GM23248 (cell line): Measurements from ENCODE around the gene TFB1M. TPM values are rescaled to one million over a fixed set of nuclear protein-coding genes. Genes with fewer than 3 reads are reported as not detected.
"Not testable (repeated sequence)": the region's sequence is repeated elsewhere in the genome, so short reads cannot be mapped to it uniquely, and the experiment has no call there.

Experiments
- DNase-seq: peaks from one replicate; pipeline ENCODE4 v3.0.0-alpha.2; 2015
- H2AFZ ChIP-seq: fragments of 200-600 bp; sonication (generic); 2 replicates; pipeline ENCODE4 v1.6.1; 2016; ENCODE audit warnings: antibody characterized with exemption
- H3F3A ChIP-seq: fragments of 200-600 bp; sonication (generic); 2 replicates; pipeline ENCODE4 v1.6.1; 2016; ENCODE audit warnings: mild to moderate bottlenecking, antibody characterized with exemption, mixed run types; ENCODE audit not compliant: insufficient read depth
- H3K27ac ChIP-seq: fragments of 200-600 bp; sonication (generic); 2 replicates; pipeline ENCODE4 v1.5.1; 2016; ENCODE audit warnings: mild to moderate bottlenecking
- H3K27me3 ChIP-seq: fragments of 200-600 bp; sonication (generic); replicated peaks from 2 replicates; pipeline ENCODE4 v1.6.1; 2016; ENCODE audit warnings: mild to moderate bottlenecking; ENCODE audit not compliant: insufficient read depth
- H3K36me3 ChIP-seq: fragments of 200-600 bp; sonication (generic); 2 replicates; pipeline ENCODE4 v1.6.1; 2016; ENCODE audit warnings: low read depth, mild to moderate bottlenecking
- H3K4me1 ChIP-seq: fragments of 200-600 bp; sonication (generic); 2 replicates; pipeline ENCODE4 v1.6.1; 2016; ENCODE audit warnings: mild to moderate bottlenecking; ENCODE audit not compliant: insufficient read depth
- H3K4me2 ChIP-seq: fragments of 200-600 bp; sonication (generic); one replicate; pipeline ENCODE4 v1.6.1; 2016; ENCODE audit warnings: mild to moderate bottlenecking; ENCODE audit not compliant: unreplicated experiment
- H3K4me3 ChIP-seq: fragments of 200-600 bp; sonication (generic); 2 replicates; pipeline ENCODE4 v1.5.1; 2016; ENCODE audit warnings: mild to moderate bottlenecking
- H3K79me2 ChIP-seq: fragments of 200-600 bp; sonication (generic); 2 replicates; pipeline ENCODE4 v1.6.1; 2016; ENCODE audit warnings: mild to moderate bottlenecking; ENCODE audit not compliant: insufficient read depth
- H3K9ac ChIP-seq: fragments of 200-600 bp; sonication (generic); 2 replicates; pipeline ENCODE4 v1.6.1; 2016; ENCODE audit warnings: mild to moderate bottlenecking
- H3K9me2 ChIP-seq: fragments of 200-600 bp; sonication (generic); 2 replicates; pipeline ENCODE4 v1.6.1; 2016; ENCODE audit warnings: mixed run types, mild to moderate bottlenecking, moderate library complexity; ENCODE audit not compliant: insufficient read depth
- H3K9me3 ChIP-seq: fragments of 200-600 bp; sonication (generic); one replicate; pipeline ENCODE4 v1.6.1; 2017; ENCODE audit warnings: low read depth
- H4K20me1 ChIP-seq: fragments of 200-600 bp; sonication (generic); 2 replicates; pipeline ENCODE4 v1.6.0; 2016; ENCODE audit not compliant: insufficient read depth
- EZH2 ChIP-seq: fragments of 200-600 bp; sonication (generic); IDR thresholded peaks from 2 replicates; pipeline ENCODE4 v1.6.1; 2018; ENCODE audit warnings: antibody characterized with exemption, mild to moderate bottlenecking; ENCODE audit not compliant: insufficient read depth, poor library complexity, severe bottlenecking
- EZH2phosphoT487 ChIP-seq: fragments of 200-600 bp; sonication (generic); IDR thresholded peaks from 2 replicates; pipeline ENCODE4 v1.6.1; 2018; ENCODE audit warnings: antibody characterized with exemption, moderate library complexity, mild to moderate bottlenecking, low read depth; ENCODE audit not compliant: insufficient read depth
- WGBS, 2 experiments: methylation state at CpG; one replicate each; pipeline ENCODE4 v1.1.6; 2015 to 2017; ENCODE audit warnings: low lambda C conversion rate in 2 of 2, low coverage in 1 of 2; ENCODE audit errors: missing lambda C conversion rate in 2 of 2; 5-methylcytosine and 5-hydroxymethylcytosine counted together
- in situ Hi-C: fragments of 300-500 bp; cut with MboI; formaldehyde crosslinking; loops from 2 replicates; pipeline ENCODE4 v1.15.0; 2020
- polyA plus RNA-seq: library from polyadenylated mRNA; unstranded; fragments of >200 nt; fragmentation: Nextera tagmentation; extraction: Ambion mirVana; gene quantifications from 2 replicates; pipeline ENCODE4 v1.2.1, GENCODE V29; 2016
- total RNA-seq: library from RNA; depleted of rRNA; stranded (reverse); fragments of >200 nt; shearing (Covaris generic); gene quantifications from 2 replicates; pipeline ENCODE4 v1.2.3, GENCODE V29; 2014

TFB1M gene
- total and polyA plus RNA-seq, 2 experiments from 2014 or later: 9.0 to 14.0 TPM

DNA sequence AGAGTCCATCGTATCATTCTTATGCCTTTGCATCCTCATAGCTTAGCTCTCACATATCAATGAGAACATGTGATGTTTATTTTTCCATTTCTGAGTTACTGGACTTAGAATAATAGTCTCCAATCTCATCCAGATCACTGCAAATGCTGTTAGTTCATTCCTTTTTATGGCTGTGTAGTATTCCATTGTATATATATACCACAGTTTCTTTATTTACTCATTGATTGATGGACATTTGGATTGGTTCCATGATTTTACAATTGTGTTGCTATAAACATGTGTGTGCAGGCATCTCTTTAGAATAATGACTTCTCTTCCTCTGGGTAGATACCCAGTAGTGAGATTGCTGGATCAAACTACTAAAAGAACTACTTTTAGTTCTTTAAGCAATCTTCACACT lies 21.0 kb upstream of the TFB1M start:
- TF ChIP-seq EZH2phosphoT487 (no peak), EZH2 (no peak)
- Histone ChIP-seq H3K9me2 (no peaks in the 10 kb centered on the region), H3K4me1 (no peaks in the 10 kb centered on the region), H3K27me3 (no peaks in the 10 kb centered on the region), H3K79me2 (no peaks in the 10 kb centered on the region), H3F3A (peaks cover 1% of the 10 kb centered on the region; the same call in 1 of the 2 replicates), H3K4me3 (no peak overlapping the region), H3K27ac (no peak overlapping the region), H3K9me3 (no peaks in the 10 kb centered on the region), H3K9ac (no peak overlapping the region), H2AFZ (no peak overlapping the region), H3K4me2 (no peak overlapping the region), H4K20me1 (no peaks in the 10 kb centered on the region), H3K36me3 (no peaks in the 10 kb centered on the region)
- in situ Hi-C loops: loop anchor here (25.0 kb wide), 1 partner anchor 1227 kb away; no protein-coding TSS in a partner anchor
- DNase-seq: no peak
- 97 to 100% methylated on average over 1 of the region's 1 CpG for WGBS, 2 experiments

DNA sequence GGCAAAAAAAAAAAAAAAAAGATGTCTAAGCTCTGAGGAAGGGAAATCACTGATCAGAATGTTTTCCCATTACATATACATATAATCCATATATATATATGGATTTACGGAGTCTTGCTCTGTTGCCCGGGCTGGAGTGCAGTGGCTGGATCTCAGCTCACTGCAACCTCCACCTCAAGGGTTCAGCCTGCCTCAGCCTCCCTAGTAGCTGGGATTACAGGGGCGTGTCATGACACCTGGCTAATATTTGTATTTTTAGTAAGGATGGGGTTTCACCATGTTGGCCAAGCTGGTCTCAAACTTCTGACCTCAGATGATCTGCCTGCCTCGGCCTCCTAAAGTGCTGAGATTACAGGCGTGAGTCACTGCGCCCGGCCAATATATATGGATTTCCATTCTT lies 19.8 kb upstream of the TFB1M start:
- not testable (repeated sequence) for DNase-seq, H3K4me2 ChIP-seq, H4K20me1 ChIP-seq, H3K27ac ChIP-seq, H3K4me1 ChIP-seq, H3K27me3 ChIP-seq, H2AFZ ChIP-seq, H3F3A ChIP-seq, H3K9me2 ChIP-seq, H3K9ac ChIP-seq, H3K4me3 ChIP-seq, H3K9me3 ChIP-seq, H3K36me3 ChIP-seq, H3K79me2 ChIP-seq
- in situ Hi-C loops: loop anchor here (25.0 kb wide), 1 partner anchor 1228 kb away; no protein-coding TSS in a partner anchor
- WGBS, 2 experiments: 97 to 98% methylated on average over 7 of the region's 7 CpGs

DNA sequence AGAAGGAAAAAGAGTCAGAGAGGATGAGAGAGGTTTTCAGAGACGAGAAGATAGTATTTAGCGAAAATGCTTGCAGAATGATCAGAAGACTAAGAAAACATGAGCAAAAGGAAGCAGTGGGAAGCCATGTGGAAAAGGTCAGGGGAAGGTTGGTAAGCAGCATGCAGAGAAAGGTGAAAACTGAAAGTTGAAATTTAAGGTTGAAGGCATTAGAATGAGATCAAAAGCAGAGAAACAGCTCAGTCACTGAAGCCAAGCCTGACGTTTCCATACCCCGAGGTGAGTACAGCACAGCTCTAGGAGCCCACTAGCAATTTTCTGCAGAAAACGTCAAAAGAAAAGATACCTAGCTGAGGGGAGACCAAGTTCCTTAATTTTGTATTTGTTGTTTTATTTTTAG lies 19.1 kb upstream of the TFB1M start:
- Histone ChIP-seq H4K20me1 (no peaks in the 10 kb centered on the region), H3K9me3 (no peaks in the 10 kb centered on the region), H3F3A (no peaks in the 10 kb centered on the region), H3K36me3 (no peaks in the 10 kb centered on the region), H3K4me2 (no peak overlapping the region), H3K4me1 (0 out of 2 replicates have a peak, but pooled peaks cover 1% of the 10 kb centered on the region), H3K9ac (no peak overlapping the region), H3K27me3 (no peaks in the 10 kb centered on the region), H3K27ac (no peak overlapping the region), H2AFZ (peak overlapping the region; percentile 15; the same call in 1 of the 2 replicates), H3K79me2 (no peaks in the 10 kb centered on the region), H3K4me3 (no peak overlapping the region), H3K9me2 (no peaks in the 10 kb centered on the region)
- in situ Hi-C loops: loop anchor here (25.0 kb wide), 1 partner anchor 1229 kb away; no protein-coding TSS in a partner anchor
- WGBS, 2 experiments: 53 to 60% methylated on average over 5 of the region's 5 CpGs
- TF ChIP-seq EZH2phosphoT487 (no peak), EZH2 (no peak)
- no peak for DNase-seq

DNA sequence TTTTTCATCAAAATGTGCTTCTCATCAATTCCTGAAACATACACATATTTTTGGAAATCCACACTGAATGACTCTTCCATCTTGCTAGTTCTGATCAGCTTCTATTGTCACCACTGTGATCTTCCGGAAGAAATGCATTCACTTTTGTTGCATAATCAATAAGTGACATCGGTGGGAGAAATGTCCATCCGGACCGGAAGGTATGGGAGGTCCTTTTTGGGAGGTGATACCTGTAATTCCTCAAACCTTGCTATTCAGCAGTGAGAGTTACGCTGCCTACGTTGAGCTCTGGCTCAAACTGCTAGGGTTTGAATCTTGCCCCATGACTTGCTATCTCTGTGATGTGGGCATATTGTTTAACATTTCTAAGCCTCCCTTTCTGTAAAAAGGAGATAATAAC lies 16.6 kb upstream of the TFB1M start:
- DNase-seq: no peak

More for the DNA sequence above, 16.6 kb upstream of the TFB1M start:
- Histone ChIP-seq H3K27ac (no peak overlapping the region), H3K9ac (no peak overlapping the region), H2AFZ (no peak overlapping the region), H3K4me3 (no peak overlapping the region), H3K9me2 (no peaks in the 10 kb centered on the region), H3K36me3 (no peaks in the 10 kb centered on the region), H3K27me3 (no peaks in the 10 kb centered on the region), H3F3A (no peaks in the 10 kb centered on the region), H3K4me2 (no peak overlapping the region), H3K9me3 (no peaks in the 10 kb centered on the region), H4K20me1 (no peaks in the 10 kb centered on the region), H3K79me2 (no peaks in the 10 kb centered on the region), H3K4me1 (0 out of 2 replicates have a peak, but pooled peaks cover 6% of the 10 kb centered on the region)
- 94 to 96% methylated on average over 6 of the region's 6 CpGs for WGBS, 2 experiments
- in situ Hi-C loops: loop anchor here (25.0 kb wide), 1 partner anchor 1231 kb away; no protein-coding TSS in a partner anchor
- no peak for TF ChIP-seq EZH2phosphoT487
- TF ChIP-seq EZH2: no peak
